ENCODE data around the gene ART5. TPM values are rescaled to one million over a fixed set of nuclear protein-coding genes. Genes with fewer than 3 reads are reported as not detected.

The ART5 gene
- polyA plus RNA-seq, 4 donors = 3.2 to 5.1 (median 3.8) TPM

Other genes with a start within 250 kb of the ART5 start
- not detected for gene ART1, start 3.1 kb upstream of the ART5 start, polyA plus RNA-seq (ENCODE audit: insufficient read length in 4 of 4)
- gene CHRNA10, start 29.4 kb upstream of the ART5 start, polyA plus RNA-seq (ENCODE audit: insufficient read length in 4 of 4) = 1 to 10 TPM in 2 of 4 donors, under 1 TPM in 2; 0.77 to 3.5 (median 1.2) TPM
- 10 to 100 TPM; 49.0 to 72.1 (median 63.8) TPM for gene NUP98, start 155.6 kb upstream of the ART5 start, polyA plus RNA-seq (ENCODE audit: insufficient read length in 4 of 4)
- gene PGAP2, start 166.6 kb upstream of the ART5 start, polyA plus RNA-seq (ENCODE audit: insufficient read length in 4 of 4) = 10 to 100 TPM; 28.2 to 50.9 (median 39.3) TPM
- gene RHOG, start 199.0 kb upstream of the ART5 start, polyA plus RNA-seq (ENCODE audit: insufficient read length in 4 of 4) = 10 to 100 TPM; 22.0 to 30.5 (median 25.8) TPM
- gene STIM1, start 213.7 kb upstream of the ART5 start, polyA plus RNA-seq (ENCODE audit: insufficient read length in 4 of 4) = 10 to 100 TPM; 30.4 to 68.4 (median 37.2) TPM

Data from left renal pelvis (tissue), 4 donors.